NCI-H1930 (cell line): ENCODE data around the gene GRIFIN.

Experiments used
- DNase-seq, 2 experiments: peaks; one replicate each; lab custom pipeline; 2025; lab: John Stamatoyannopoulos, UW

GRIFIN gene

GRCh38 chr7:2476298-2476697 is at the start of gene GRIFIN:
Gene GRIFIN, minus strand, starts transcription at chr7:2476398. Its CDS starts 15 bp downstream, at chr7:2476383.
- DNase-seq = no peak

- DNase-seq = no peak
Observed at GRCh38 chr7:2524808-2525657, 48.8 kb upstream of the GRIFIN start.

- peak; percentile 14 to 20 for DNase-seq
Observed at GRCh38 chr7:2523941-2524807, 48.0 kb upstream of the GRIFIN start.

- no peak for DNase-seq
Observed at GRCh38 chr7:2523461-2523936, 47.3 kb upstream of the GRIFIN start.

DNA sequence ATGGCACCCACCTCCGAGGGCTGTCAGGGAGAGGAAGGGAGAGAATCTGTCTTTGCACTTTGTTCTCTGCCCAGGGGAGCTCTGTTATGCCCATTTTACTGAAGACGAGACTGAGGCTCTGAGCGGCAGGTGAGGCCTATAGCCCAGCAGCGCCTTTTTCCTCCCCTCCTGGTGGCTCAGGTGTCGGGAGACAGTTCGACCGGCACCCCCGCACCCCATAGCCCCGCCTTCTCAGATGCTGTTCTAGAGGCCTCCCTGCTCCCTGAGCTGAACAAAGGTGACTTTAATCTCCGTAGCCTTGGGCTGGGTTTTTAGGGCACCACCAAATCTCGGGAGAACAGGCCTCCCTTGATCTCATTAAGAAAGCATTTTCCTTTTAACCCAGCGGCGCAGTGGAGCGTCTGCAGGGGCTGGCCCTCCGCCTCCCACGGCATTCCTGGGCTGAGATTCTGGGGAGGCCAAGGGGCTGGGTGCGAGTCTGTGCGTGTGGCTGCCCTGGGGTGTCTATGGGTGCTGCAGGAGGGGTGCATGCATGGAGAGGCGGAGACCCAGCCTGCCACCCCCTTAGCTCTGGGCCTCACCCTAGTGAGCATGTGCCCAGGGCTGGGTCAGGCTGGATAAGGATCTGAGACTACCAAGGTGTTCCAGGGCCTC is 46.7 kb upstream of the GRIFIN start:
- no peak for DNase-seq

- no peak for DNase-seq
Observed at GRCh38 chr7:2521952-2522591, 45.9 kb upstream of the GRIFIN start.

DNA sequence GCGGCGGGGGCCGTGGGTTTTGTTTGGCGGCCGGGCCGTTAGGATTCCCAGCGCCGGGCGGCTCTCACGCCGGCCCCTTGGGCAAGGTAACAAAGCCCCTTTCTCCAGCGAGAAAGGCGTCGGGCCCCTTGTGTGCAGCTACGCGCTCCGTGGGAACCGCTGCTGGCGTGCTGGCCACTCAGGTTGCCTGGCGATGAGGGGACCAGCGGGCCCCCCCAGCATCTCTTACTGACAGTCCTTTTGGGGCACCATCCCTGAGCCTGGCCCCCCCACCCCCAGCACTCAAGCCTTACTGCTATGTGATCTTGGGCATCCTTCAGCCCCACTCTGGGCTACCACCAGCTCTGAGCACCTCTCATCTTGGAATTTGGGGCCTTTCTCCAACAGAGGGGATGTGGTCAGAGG is 45.1 kb upstream of the GRIFIN start:
- no peak for DNase-seq

DNA sequence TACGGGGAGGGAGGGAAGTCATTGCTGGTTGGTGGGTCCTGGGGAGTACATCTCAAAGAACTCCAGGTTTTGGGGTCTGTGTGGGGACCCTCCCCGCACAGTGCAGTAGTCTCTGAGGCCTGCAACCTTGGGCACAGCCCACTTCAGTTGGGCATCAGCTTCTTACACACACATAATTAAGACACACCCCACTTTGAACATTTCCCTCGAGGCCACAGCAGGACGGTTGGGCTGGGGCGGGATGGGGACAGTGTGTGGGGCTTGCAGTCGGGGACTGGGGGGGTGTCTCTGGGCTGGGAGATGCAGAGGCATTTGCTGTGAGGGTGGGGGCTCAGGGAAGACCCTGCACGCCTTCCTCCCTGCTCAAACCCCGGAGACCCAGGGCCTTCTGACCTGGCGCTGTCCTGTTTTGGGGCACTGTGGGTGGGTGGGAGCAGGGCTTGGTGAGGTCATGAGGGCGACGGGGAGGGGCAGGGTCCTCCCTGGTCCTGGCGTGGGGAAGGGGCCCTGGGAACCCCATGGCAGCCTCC is 44.6 kb upstream of the GRIFIN start:
- DNase-seq = no peak

- no peak for DNase-seq
Observed at GRCh38 chr7:2520131-2520760, 44.0 kb upstream of the GRIFIN start.

- DNase-seq = peak; percentile 83 to 91
Observed at GRCh38 chr7:2519119-2519930, 43.1 kb upstream of the GRIFIN start, which contains the start of gene LFNG. Gene LFNG, plus strand, starts transcription at chr7:2519774. Its CDS starts 88 bp downstream, at chr7:2519862.

- DNase-seq = no peak
Observed at GRCh38 chr7:2518737-2519118, 42.5 kb upstream of the GRIFIN start.

DNA sequence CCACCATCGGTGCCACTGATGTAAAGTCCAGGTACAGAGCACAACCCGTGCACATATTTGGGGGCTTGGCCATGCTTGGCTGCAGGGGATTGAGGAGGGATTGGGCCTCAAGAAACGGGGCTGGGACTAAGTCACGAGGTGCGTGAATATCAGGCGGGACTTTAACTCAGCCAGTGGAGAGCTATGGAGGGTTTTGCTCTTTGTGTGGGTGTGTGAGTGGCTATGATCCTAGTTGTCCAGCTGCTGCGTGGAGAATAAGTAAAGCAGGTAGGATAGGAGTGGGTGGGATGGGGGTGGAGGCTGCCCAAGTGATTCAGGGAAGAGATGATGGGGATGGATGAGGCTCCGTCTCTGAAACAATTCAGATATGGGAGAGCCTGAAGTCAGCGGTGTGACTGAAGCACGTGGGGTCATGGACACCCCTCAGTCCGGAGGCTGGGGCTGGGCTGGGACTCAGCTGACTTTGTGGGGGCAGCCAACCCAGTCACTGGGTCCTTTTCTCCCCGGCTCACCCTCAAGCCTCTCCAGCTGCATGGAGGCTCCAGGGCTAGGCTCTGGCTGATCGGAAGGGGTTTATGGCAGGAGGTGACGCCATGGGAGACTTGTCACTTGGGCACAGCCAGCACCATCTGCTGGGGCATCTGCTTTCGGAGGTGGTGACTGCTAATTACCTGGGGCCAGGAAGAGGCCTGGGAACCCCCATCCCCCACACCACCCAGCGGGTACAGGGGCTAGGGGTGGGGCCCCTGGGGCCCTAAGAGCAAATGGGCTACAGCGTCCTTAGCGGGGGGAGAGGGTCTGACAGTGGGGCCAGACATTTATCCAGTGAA is 41.7 kb upstream of the GRIFIN start:
- no peak for DNase-seq

DNA sequence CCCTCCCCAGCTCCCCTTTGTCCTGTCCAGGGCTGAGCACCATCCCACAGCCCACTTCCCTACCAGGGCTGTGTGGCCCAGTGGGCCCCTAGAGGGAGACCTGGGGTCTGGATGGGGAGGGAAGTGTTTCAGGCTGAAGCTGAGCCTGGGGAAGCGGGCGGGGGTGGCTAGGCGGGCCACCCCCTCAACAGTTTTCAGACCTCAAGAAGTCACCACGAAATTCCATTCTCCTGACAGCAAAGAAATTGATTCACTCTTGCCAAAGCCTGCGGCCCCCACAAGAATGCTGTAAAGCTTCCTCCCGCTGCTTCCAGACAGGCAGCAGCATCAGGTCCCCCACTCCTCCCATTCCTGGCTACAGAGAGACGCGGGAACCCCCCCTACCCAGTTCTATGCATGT is 40.8 kb upstream of the GRIFIN start:
- no peak for DNase-seq

DNA sequence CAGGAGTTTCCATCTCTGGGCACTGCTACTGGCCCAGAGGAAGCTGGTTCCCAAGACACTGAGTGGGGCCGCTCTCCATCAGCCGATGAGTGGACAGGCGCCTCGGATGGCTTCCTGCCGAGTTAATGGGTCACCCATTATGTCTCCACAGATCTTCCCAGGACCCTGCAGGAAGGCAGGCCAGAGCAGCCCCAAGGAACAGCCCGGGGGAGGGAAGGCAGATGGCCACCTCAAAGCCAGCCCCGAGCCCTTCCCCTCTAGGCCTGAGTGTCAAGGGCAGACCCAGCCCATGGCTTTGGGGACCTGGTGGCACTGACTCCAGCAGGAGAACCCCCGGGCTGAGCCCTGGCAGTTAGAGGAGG is 40.0 kb upstream of the GRIFIN start:
- DNase-seq = no peak

GRCh38 chr7:2515424-2516193 is 39.4 kb upstream of the GRIFIN start:
- DNase-seq = no peak

DNA sequence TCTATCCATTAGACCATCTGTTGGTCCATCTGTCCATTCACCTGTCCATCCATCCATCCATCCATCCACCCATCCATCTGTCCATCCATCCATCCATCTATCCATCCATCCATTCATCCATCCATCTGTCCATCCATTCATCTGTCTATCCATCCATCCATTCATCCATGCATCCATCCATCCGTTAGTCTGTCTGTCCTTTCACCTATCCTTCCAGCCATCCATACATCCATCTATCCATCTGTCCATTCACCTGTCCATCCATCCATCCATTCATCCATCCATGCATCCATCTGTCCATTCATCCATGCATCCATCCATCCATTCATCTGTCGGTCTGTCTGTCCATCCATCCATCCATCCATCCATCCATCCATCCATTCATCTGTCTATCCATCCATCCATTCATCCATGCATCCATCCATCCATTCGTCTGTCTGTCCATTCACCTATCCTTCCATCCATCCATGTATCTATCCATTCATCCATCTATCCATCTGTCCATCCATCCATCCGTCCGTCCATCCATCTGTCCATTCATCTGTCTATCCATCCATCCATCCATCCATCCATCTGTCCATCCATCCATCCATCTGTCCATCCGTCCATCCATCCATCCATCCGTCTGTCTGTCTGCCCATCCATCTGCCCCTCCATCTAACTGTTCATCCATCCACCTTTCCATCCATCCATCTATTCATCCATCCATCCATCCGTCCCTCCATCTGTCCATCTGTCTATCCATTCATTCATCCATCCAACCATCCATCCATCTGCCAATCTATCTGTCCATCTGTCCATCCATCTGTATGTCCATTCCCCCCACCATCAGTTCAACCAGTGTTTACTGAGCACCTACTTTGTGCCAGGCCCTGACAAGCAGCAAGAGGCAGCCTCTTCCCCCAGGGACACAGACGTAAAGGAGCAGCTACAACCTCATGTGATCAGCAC is 38.5 kb upstream of the GRIFIN start:
- no peak for DNase-seq

DNA sequence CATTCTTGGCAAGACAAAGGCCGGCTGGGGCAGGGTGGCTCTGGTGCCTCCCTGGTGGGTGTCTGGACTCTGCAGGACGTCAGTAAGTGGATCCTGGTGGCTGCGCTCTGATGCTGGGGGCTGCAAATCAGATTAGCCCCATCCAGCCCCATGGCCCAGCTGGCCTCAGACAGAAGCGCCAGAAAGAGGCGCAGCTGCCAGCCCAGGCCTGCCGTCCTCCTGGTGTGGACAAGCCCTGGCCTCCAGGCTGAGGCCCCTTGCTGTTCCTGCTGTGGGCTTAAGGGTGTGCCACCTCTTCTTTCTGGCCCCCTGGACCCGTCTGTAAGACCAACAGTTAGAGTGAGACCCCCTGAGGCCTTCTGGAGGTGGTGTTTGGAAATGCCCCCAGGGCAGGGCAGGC is 37.5 kb upstream of the GRIFIN start:
- DNase-seq = no peak
